Lung (tissue), 12 donors: ENCODE data around the gene NPPB. TPM values are rescaled to one million over a fixed set of nuclear protein-coding genes. Genes with fewer than 3 reads are reported as not detected.

Source experiments
- ATAC-seq: fragments of 200-7000 bp; cut with Tn5 transposase; one replicate; pipeline ENCODE4 v1.9.1; 2020; ENCODE audit warnings: moderate number of reproducible peaks; ENCODE audit not compliant: insufficient read depth, low FRiP score
- DNase-seq, 3 donors: peaks; one replicate each; pipeline ENCODE4 v3.0.0-alpha.2; 2013 to 2017
- H3K27ac ChIP-seq, 2 donors: one replicate each; pipeline ENCODE4 v1.5.1; 2013; ENCODE audit warnings: mild to moderate bottlenecking in 2 of 2, moderate library complexity in 2 of 2, control low read depth in 1 of 2, inconsistent platforms in 1 of 2, low read depth in 1 of 2, low read length in 1 of 2
- H3K27me3 ChIP-seq, 3 donors: one replicate each; pipeline ENCODE4 v1.5.1; 2013; ENCODE audit warnings: low read length in 2 of 3; ENCODE audit not compliant: control insufficient read depth in 3 of 3, insufficient read depth in 3 of 3
- H3K36me3 ChIP-seq, 4 donors: one replicate each; pipeline ENCODE4 v1.5.1; 2013; ENCODE audit warnings: low read length in 4 of 4, mild to moderate bottlenecking in 1 of 4, moderate library complexity in 1 of 4; ENCODE audit not compliant: control insufficient read depth in 4 of 4, insufficient read depth in 4 of 4
- H3K4me1 ChIP-seq, 5 donors: one replicate each; pipeline ENCODE4 v1.5.1; 2013; ENCODE audit warnings: low read length in 5 of 5, mild to moderate bottlenecking in 2 of 5, moderate library complexity in 1 of 5; ENCODE audit not compliant: control insufficient read depth in 5 of 5, insufficient read depth in 5 of 5
- H3K4me3 ChIP-seq: one replicate; pipeline ENCODE4 v1.5.1; 2013; ENCODE audit warnings: mild to moderate bottlenecking, control low read depth, moderate library complexity
- H3K9ac ChIP-seq, 2 donors: one replicate each; pipeline ENCODE4 v1.5.1; 2013; ENCODE audit warnings: low read length in 2 of 2, control low read depth in 1 of 2; ENCODE audit not compliant: insufficient read depth in 1 of 2
- H3K9me3 ChIP-seq, 4 donors: one replicate each; pipeline ENCODE4 v1.5.1; 2013; ENCODE audit warnings: low read length in 3 of 4, mild to moderate bottlenecking in 1 of 4, moderate library complexity in 1 of 4; ENCODE audit not compliant: control insufficient read depth in 4 of 4, insufficient read depth in 3 of 4
- WGBS, 2 donors: extraction: QIAGEN DNeasy Blood & Tissue Kit; methylation state at CpG; one replicate each; pipeline ENCODE4 v1.1.7; 2013; 5-methylcytosine and 5-hydroxymethylcytosine counted together
- polyA plus RNA-seq, 2 donors: library from polyadenylated mRNA; stranded (reverse); fragments of 200-250 nt; gene quantifications; one replicate each; pipeline ENCODE4 v1.2.1, GENCODE V29; 2013
- total RNA-seq, 2 donors: library from RNA; depleted of rRNA in 1 of 2; stranded (reverse); fragments of >200 nt in 1 of 2; gene quantifications; one replicate each; pipeline ENCODE4 v1.2.1, GENCODE V29; 2014 to 2021
- TF ChIP-seq, protein P1 (sequence below): IDR thresholded peaks from 2 replicates; pipeline ENCODE4 v1.5.1; 2012; ENCODE audit warnings: mild to moderate bottlenecking; ENCODE audit errors: control extremely low read depth, extremely low read depth
- donor health status: control.
- donor health status: control.
- donor health status: Bipolar disorder and iron deficiency.
- donor health status: healthy.
- donor health status: DM: yes; HTN: yes; CAD: no.

NPPB gene
- total and polyA plus RNA-seq, 4 donors, result 0.45 to 3.6 (median 1.1) TPM; not detected in 1

DNA sequence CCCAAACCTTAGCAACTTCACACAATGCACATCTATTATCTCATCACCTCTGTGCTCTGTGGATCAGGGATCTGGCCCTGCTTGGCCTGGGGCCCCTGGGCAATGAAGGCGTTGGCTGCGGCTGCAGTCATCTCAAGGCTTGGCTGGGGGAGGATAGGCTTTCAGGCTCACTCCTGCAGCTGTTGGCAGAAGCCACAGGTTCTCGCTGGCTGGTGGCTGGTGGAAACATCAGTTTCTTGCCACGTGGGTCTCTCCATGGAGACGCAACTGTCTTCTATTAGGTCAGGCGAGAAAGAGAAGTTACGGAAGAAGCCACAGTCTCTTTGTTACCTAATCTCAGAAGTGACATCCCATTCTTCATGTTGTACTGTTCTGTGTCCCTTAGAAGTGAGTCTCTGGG lies 7.6 kb downstream of the NPPB start:
- peaks cover 0 to 6% (median 0%) of the 10 kb centered on the region in 4 donors for H3K36me3 ChIP-seq
- WGBS, 2 donors, result 32 to 71% methylated on average over 7 of the region's 7 CpGs
- TF ChIP-seq, protein P1, sequence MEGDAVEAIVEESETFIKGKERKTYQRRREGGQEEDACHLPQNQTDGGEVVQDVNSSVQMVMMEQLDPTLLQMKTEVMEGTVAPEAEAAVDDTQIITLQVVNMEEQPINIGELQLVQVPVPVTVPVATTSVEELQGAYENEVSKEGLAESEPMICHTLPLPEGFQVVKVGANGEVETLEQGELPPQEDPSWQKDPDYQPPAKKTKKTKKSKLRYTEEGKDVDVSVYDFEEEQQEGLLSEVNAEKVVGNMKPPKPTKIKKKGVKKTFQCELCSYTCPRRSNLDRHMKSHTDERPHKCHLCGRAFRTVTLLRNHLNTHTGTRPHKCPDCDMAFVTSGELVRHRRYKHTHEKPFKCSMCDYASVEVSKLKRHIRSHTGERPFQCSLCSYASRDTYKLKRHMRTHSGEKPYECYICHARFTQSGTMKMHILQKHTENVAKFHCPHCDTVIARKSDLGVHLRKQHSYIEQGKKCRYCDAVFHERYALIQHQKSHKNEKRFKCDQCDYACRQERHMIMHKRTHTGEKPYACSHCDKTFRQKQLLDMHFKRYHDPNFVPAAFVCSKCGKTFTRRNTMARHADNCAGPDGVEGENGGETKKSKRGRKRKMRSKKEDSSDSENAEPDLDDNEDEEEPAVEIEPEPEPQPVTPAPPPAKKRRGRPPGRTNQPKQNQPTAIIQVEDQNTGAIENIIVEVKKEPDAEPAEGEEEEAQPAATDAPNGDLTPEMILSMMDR, result no peak
- H3K27me3 ChIP-seq, result peaks cover 0 to 6% (median 0%) of the 10 kb centered on the region in 3 donors
- ATAC-seq, result no peak
- no peak overlapping the region for H3K27ac ChIP-seq
- H3K9me3 ChIP-seq, result peaks cover 0 to 2% (median 0%) of the 10 kb centered on the region in 4 donors
- no peaks in the 10 kb centered on the region for H3K4me1 ChIP-seq
- no peak overlapping the region for H3K4me3 ChIP-seq
- DNase-seq, result no peak
- H3K9ac ChIP-seq, result no peak overlapping the region

DNA sequence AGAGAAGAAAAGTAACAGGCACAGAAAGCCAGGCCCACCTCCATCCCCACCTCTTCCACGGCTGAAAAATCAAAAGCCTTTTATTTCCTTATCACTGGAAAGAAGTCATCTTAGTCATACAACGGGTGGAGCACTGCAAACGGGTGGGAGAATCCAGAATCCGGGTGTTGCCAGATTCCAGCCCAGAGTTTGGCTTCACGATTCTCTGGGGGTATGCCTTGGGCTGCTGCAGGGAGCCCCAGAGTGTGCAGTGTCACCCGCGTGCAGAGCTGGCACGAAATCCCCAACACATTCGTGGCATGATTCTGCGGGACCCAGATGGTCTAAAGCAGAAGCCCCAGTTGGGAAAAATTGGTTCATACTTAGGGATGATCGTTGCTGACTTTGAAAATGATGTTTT lies 8.6 kb downstream of the NPPB start:
- Histone ChIP-seq H3K36me3 (peaks cover 0 to 9% (median 0%) of the 10 kb centered on the region in 4 donors), H3K4me3 (no peak overlapping the region), H3K27me3 (peaks cover 0 to 6% (median 0%) of the 10 kb centered on the region in 3 donors), H3K4me1 (no peaks in the 10 kb centered on the region), H3K27ac (no peak overlapping the region), H3K9ac (no peak overlapping the region), H3K9me3 (peaks cover 0 to 2% (median 0%) of the 10 kb centered on the region in 4 donors)
- 58 to 82% methylated on average over 11 of the region's 11 CpGs for WGBS, 2 donors
- TF ChIP-seq, protein P1, result no peak
- no peak for DNase-seq
- ATAC-seq, result no peak

DNA sequence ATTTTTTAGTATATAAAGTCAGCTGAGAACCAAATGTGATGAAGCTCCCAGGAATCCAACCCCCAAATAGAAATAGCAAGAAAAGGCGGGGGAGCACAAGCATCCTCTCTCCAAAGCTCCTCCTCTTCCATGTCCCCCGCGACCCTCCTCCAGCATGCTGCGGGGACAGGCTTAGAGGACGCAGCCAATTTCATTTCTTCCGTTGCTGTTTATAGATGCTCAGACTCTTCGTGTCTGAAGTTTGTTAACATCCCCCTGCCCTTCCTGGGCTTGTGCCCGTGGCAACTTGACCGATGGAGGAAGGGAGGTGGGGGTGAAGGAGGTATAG lies 10.4 kb downstream of the NPPB start:
- Histone ChIP-seq H3K9ac (no peak overlapping the region), H3K9me3 (peaks cover 0 to 2% (median 0%) of the 10 kb centered on the region in 4 donors), H3K27ac (no peak overlapping the region), H3K4me1 (no peaks in the 10 kb centered on the region), H3K36me3 (peaks cover 0 to 21% (median 8%) of the 10 kb centered on the region in 4 donors), H3K4me3 (no peak overlapping the region), H3K27me3 (no peaks in the 10 kb centered on the region)
- WGBS, 2 donors, result 73 to 87% methylated on average over 9 of the region's 9 CpGs
- DNase-seq (no peak), ATAC-seq (no peak)
- TF ChIP-seq, protein P1, result no peak

DNA sequence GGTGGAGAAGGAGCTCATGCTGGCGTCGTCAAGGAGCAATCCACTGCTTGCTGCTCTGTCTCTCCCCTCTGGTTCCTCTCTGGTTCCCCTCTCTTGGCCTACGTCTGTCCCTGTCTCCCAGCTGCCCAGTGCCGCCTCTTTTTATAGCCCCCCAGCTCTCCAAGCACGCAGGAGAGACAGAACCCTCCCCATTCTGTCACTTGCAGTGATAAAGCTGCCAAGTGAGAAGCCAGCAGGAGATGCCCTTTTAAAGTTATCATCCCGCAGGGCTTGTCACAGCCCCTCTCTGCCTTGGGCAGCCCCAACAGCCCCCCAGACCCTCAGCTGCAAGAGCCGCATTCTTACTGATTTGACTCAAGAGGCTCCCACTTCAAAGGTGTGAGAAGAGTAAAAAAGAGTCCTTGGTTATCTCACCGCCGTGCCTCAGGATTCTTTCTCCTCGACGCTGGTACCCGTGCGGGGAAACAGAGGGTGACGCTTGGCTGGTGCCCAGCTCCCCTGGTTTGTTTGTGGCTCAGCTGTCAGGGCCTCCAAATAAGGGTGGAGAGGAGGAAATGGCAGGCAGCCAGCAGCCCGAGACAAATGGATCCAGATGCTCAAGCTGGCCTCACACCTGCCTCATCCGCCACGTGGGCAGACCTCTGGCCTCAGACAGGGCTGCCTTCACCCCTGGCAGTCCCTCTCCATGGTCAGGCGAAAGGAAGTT lies 10.9 kb downstream of the NPPB start, which contains the start of gene NPPA:
Gene NPPA (minus strand): TSS at position 117 of the 706 bp plus-strand sequence. CDS start 99 bp downstream, at position 18.
- H3K27me3 ChIP-seq, result no peaks in the 10 kb centered on the region
- H3K9ac ChIP-seq, result no peak within 1 kb of the TSS
- no peak within 1 kb of the TSS for H3K4me3 ChIP-seq
- WGBS, 2 donors, result 61 to 62% methylated on average over 18 of the region's 18 CpGs
- no peak for ATAC-seq
- TF ChIP-seq, protein P1, result no peak
- H3K4me1 ChIP-seq, result peaks cover 0 to 2% (median 0%) of the 10 kb centered on the region in 5 donors
- peak in 1 of 3 donors; percentile 15 for DNase-seq
- no peak within 1 kb of the TSS for H3K27ac ChIP-seq
- H3K9me3 ChIP-seq, result peaks cover 0 to 2% (median 0%) of the 10 kb centered on the region in 4 donors
- peaks cover 0 to 21% (median 8%) of the 10 kb centered on the region in 4 donors for H3K36me3 ChIP-seq
